HG02798 (cell line): ENCODE results near the gene NCAPH2.

Experiments
- ATAC-seq: cut with Tn5 transposase; IDR thresholded peaks from one replicate; pipeline ENCODE4 v1.9.1; 2021; ENCODE audit warnings: mild to moderate bottlenecking; ENCODE audit not compliant: unreplicated experiment, poor library complexity

Gene NCAPH2

GRCh38 chr22:50473855-50474671 is 34.0 kb upstream of the NCAPH2 start:
- no peak for ATAC-seq

DNA sequence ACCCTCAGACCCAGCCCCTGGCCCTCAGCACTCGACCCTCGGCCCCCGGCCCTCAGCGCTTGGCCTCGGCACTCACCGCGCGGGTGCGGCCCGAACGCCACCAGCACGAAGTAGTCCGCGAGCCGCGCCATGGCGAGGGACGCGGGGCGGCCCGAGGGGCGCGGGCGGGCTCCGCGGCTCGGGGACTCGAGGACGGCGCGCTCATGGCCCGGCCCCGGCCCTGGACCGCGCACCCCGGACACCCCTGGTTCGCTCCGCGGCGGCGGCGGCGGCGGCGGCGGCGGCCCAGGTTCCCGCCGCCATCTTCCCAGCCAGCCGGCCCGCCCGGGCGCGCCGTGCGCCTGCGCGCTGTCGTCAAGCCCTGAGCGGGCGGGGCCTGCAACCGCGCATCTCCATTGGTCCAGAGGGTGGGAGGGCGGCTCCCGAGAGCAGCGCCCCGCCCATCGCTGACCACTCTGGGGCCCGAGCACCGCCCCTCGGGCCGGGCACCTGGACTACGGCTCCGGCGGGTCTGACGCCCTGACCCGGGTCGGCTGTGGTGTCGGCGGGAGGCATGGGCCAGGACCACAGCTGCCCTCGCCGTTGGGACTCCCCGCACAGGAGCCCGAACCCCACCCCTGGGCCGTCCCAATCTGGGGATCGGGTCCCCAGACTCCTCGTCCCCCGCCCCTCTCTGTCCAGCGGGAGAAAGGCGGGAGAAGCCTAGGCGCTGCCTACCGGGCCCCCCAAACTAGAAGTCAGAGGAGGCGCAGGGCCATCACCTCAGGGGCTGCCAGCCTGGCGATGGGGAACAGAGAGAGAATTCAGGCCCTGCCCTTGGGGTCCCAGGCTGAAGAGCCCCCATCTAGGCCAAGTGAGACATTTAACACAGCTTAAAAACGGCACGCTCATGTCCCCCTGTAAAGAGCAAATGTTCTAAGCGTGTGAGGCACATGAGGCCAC is 33.0 kb upstream of the NCAPH2 start, which contains the start of gene SBF1:
Gene SBF1 (minus strand): TSS at position 326 of the 942 bp plus-strand sequence. CDS start 195 bp downstream, at position 131.
- peak; percentile 85 for ATAC-seq

- no peak for ATAC-seq
Observed at GRCh38 chr22:50475652-50476002, 32.4 kb upstream of the NCAPH2 start.

DNA sequence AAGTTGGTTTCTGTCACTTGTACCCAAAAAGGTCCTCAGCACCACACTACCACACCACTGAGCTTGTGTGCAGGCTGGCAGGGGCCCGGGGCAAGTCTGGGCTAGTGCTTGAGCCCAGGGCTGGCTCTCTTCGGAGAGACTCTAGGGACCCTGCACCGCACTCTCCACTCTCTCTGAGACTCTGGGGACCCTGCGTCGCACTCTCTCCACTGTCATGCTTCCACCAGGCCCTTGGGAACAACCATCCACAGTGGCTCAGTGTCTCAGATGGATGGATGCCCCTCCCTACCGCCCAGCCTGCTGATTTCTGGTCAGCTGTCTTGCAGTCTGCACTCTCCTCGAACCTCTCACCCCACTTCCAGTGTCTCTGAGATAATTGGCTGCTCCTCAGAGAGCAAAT is 31.2 kb upstream of the NCAPH2 start:
- ATAC-seq: no peak

DNA sequence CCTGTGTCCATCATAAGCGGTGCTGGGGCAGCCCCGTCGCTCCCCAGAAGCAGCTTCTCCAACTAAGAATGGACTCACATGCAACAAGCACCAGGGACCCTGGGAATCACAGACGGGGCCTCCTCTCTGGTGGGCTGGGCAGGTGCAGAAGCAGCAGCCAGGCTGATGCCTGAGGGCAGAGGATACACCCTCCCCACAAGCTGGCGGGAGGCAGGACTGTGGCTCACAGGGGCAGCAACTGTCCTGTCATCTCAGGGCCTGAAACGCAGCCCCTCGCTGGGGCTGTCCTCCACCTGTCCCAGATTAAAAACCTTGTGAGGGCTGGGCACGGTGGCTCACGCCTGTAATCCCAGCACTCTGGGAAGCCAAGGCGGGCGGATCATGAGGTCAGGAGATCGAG is 30.1 kb upstream of the NCAPH2 start:
- no peak for ATAC-seq

DNA sequence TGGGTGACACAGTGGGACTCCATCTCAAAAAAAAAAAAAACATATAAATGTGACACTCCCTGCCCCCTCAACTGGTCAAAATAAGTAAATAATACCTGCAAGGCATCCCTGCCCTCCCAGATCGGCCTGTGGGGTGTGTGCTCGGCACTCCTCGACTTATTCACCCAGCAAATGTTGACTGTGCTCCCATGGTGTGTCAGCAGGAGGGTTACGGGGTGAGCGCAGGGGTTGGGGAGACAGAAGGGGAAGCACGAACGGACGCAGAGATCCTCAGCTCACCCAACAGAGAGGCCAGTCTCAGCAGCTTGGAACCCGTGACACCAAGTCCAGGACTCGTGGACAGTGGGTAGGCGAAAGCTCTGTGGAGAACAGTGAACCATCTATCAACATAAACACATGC is 28.3 kb upstream of the NCAPH2 start:
- ATAC-seq: no peak

GRCh38 chr22:50481045-50481439 is 27.0 kb upstream of the NCAPH2 start:
- no peak for ATAC-seq

- ATAC-seq: no peak
Observed at GRCh38 chr22:50481440-50482106, 26.5 kb upstream of the NCAPH2 start, which contains the start of gene ADM2. Gene ADM2 (plus strand): TSS chr22:50481543. CDS start chr22:50481848, 305 bp downstream.

GRCh38 chr22:50482107-50483074 is 25.6 kb upstream of the NCAPH2 start:
- ATAC-seq: no peak

DNA sequence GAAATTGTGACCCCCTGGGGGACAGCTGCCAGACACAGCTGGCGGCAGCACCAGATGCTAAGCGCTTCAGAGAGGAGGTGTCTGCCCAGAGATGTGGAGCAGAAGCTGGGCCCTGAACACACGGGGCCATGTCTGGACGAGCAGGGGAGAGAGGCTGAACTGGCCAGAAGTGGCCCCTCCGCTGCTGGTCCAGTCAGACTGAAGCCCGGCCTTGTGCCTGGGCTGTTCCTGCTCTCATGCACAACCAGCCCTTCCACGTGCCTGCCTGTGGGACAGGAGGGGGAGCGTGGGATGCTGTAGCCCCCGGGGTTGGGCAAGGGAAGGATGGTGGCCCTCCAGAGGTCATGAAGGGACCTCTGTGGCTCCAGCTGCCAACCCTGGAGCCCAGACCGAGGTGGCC is 24.9 kb upstream of the NCAPH2 start:
- no peak for ATAC-seq

DNA sequence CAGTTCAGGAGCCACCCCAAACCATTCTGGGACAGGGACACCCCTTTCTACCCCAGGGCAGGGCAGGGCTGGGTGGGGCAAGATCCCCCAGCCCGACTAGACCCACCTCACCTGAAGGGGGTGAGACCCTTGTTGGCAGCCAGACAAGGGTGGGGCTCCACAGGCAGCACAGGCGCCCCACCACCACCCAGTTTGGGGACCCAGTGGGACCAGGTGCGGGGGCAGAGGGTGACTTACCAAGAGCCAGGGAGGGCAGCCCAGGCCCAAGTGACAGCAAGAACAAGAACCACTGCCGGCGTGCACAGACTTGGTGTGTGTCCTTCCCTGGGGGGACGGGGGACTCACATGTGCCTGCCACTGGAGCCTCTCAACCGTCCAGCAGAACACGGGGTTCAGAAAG is 24.5 kb upstream of the NCAPH2 start:
- no peak for ATAC-seq

DNA sequence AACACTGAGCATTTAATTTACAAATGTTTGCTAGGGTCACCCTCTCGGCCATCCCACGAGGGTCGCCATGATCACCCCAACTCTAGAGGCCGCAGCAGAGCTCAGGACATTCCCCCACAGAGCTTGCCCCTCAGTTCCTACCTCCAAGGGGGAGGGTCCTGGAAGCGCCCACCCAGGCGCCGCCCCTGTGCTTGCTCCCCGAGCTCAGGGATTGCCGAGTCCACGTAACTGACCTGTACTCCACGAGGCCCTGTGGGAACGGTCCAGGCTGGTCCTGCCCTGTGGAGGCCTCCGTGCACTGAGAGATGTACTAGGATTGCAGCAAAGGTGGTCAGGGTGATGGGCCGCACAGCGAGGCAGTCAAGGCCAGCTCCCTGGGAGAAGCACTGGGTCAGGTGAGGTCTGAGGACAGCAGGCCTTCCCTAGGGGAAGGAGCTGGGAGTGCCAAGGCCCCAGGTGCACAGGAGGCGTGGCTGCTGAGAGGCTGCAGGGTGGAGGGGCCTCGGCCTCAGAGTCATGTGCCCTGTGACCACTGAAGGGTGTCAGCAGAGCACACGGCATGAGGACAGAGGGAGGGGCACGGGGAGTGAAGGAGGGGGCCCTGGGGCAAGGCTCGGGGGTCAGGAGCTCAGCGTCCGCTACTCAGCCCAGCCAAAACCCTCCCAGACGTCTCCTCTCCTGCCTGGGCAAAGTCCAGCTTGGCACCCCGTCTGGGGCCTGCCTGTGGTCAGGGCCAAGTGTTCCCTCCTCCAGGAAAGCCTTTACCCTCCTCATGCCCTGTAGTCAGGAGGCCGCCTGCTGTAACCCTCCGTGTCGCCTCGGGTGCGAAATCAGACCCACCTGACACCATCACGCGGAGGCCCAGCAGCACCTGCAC is 23.8 kb upstream of the NCAPH2 start:
- no peak for ATAC-seq

GRCh38 chr22:50485221-50486131 is 22.5 kb upstream of the NCAPH2 start:
- ATAC-seq: no peak

GRCh38 chr22:50486561-50487289 is 21.3 kb upstream of the NCAPH2 start, which contains the start of gene MIOX:
Gene MIOX (plus strand): TSS chr22:50486859. CDS start chr22:50486898, 39 bp downstream.
- no peak for ATAC-seq

DNA sequence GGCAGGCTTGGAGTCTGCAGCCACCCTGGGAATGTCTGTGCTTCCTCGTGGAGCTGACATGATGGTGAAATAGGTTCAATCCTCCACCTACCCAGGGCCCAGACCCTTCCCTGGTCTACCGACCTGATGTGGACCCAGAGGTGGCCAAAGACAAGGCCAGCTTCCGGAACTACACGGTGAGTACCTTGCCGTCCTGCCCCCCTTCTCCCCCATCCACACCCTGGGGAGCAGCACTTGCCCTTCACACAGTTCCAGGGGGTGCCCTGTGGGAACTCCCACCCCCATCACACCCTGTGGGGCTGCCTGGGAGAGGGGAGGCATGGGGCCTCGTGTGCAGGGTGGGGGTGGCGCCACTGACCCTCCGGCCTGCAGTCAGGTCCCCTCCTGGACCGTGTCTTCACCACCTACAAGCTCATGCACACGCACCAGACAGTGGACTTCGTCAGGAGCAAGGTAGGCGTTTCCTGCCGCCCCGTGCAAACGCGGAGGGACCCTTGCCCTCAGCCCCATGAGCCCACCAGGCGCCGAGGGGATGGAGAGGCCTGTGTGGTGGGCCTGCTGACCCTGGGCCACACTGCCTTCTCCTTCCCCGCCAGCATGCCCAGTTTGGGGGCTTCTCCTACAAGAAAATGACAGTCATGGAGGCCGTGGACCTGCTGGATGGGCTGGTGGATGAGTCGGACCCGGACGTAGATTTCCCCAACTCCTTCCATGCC is 20.6 kb upstream of the NCAPH2 start:
- no peak for ATAC-seq

DNA sequence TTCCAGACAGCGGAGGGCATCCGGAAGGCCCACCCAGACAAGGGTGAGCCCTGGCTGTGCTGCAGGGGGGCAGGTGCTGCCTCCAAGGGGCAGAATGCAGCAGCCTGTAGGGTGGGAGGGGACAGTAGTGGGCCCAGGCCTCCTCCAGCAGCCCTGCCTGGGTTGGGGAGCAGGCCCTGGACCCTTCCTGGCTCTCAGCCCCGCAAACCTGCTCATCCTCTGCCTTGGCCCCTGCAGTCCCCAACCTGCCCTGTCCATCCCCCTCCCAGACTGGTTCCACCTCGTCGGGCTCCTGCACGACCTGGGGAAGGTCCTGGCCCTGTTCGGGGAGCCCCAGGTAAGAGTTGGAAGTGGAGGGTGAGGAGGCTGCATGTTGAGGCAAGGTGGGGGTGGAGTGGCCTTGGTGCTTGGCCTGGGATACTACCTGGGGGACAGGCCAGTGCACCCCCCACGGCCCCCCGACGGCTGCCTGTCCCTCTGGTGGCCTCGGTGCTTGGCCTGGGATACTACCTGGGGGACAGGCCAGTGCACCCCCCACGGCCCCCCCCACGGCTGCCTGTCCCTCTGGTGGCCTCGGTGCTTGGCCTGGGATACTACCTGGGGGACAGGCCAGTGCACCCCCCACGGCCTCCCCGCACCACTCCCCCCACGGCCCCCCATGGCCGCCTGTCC is 19.9 kb upstream of the NCAPH2 start:
- ATAC-seq: no peak
